Measurements from ENCODE around the gene TRPM2. TPM values are rescaled to one million over a fixed set of nuclear protein-coding genes. Genes with fewer than 3 reads are reported as not detected.
A peak's percentile ranks its signal among the peaks of the same experiment; 100 is the strongest.

Gene TRPM2
- total and polyA plus RNA-seq, 12 donors, result 1.5 to 28.3 (median 11.3) TPM

GRCh38 chr21:44425895-44426662, 72.7 kb downstream of the TRPM2 start:
- no peaks in the 10 kb centered on the region for H3K4me1 ChIP-seq (replicated peaks in 1 of 2)
- intact Hi-C loops (cut with DNase I), result no loop called here
- H3K36me3 ChIP-seq (replicated peaks in 1 of 2), result no peaks in the 10 kb centered on the region
- H3K27ac ChIP-seq, result no peak overlapping the region
- H3K27me3 ChIP-seq, result no peaks in the 10 kb centered on the region
- no peak overlapping the region for H3K4me3 ChIP-seq
- TF ChIP-seq CTCF (IDR thresholded peaks at IDR 0.05) (no peak), POLR2A (IDR thresholded peaks at IDR 0.05) (no peak)
- H3K9me3 ChIP-seq (replicated peaks in 1 of 3), result no peaks in the 10 kb centered on the region
- DNase-seq, result peak in 3 of 7 donors; percentile 6 to 7 (median 6)
- WGBS, 4 donors, result 63 to 85% (median 75%) methylated on average over 5 to 13 of the region's 13 CpGs

- no peaks in the 10 kb centered on the region for H3K4me1 ChIP-seq (replicated peaks in 1 of 2)
- DNase-seq, result peak in 2 of 7 donors; percentile 4 to 7
These were observed 73.3 kb downstream of the TRPM2 start for GRCh38 chr21:44426663-44427191.

GRCh38 chr21:44427241-44428120, 74.1 kb downstream of the TRPM2 start:
- no peak overlapping the region for H3K27ac ChIP-seq
- H3K36me3 ChIP-seq (replicated peaks in 1 of 2), result no peaks in the 10 kb centered on the region
- no peak for TF ChIP-seq POLR2A (IDR thresholded peaks at IDR 0.05)
- TF ChIP-seq CTCF (IDR thresholded peaks at IDR 0.05), result no peak
- WGBS, 4 donors, result 88 to 92% (median 90%) methylated on average over 26 to 28 of the region's 28 CpGs
- H3K27me3 ChIP-seq, result no peaks in the 10 kb centered on the region
- intact Hi-C loops (cut with DNase I), result no loop called here
- H3K9me3 ChIP-seq (replicated peaks in 1 of 3), result no peaks in the 10 kb centered on the region
- no peak overlapping the region for H3K4me3 ChIP-seq
- H3K4me1 ChIP-seq (replicated peaks in 1 of 2), result no peaks in the 10 kb centered on the region
- DNase-seq, result peak in 1 of 7 donors; percentile 6

More at GRCh38 chr21:44426663-44427191, 73.3 kb downstream of the TRPM2 start:
- H3K9me3 ChIP-seq (replicated peaks in 1 of 3), result no peaks in the 10 kb centered on the region
- no peak for TF ChIP-seq CTCF (IDR thresholded peaks at IDR 0.05)
- no peak for TF ChIP-seq POLR2A (IDR thresholded peaks at IDR 0.05)
- intact Hi-C loops (cut with DNase I), result no loop called here
- H3K36me3 ChIP-seq (replicated peaks in 1 of 2), result no peaks in the 10 kb centered on the region
- no peaks in the 10 kb centered on the region for H3K27me3 ChIP-seq
- H3K27ac ChIP-seq, result no peak overlapping the region
- no peak overlapping the region for H3K4me3 ChIP-seq
- WGBS, 4 donors, result 59 to 90% (median 74%) methylated on average over 8 to 21 of the region's 21 CpGs
